Stimulated activated CD4-positive, alpha-beta T cell treated with anti-CD3 and anti-CD28 coated beads, TNF-alpha, amount 100 ng/mL, for 1 hour (primary cell): ENCODE measurements around the gene ETFA.

Experiments
- DNase-seq, 3 donors: peaks; one replicate each; pipeline ENCODE4 v3.0.0-alpha.2; 2020; ENCODE audit warnings: low read depth in 3 of 3, low spot score in 1 of 3

ETFA gene

GRCh38 chr15:76340803-76341365 lies 29.6 kb upstream of the ETFA start:
- no peak for DNase-seq

GRCh38 chr15:76340198-76340802 lies 29.0 kb upstream of the ETFA start:
- no peak for DNase-seq

GRCh38 chr15:76339305-76340197 lies 28.3 kb upstream of the ETFA start:
- no peak for DNase-seq

- no peak for DNase-seq
These were observed 27.4 kb upstream of the ETFA start for GRCh38 chr15:76338486-76339304.

GRCh38 chr15:76337696-76338485 lies 26.6 kb upstream of the ETFA start:
- DNase-seq = no peak

- DNase-seq = no peak
These were observed 25.9 kb upstream of the ETFA start for GRCh38 chr15:76337059-76337695.

GRCh38 chr15:76336254-76337058 lies 25.2 kb upstream of the ETFA start, which contains the start of gene ISL2:
Gene ISL2 (plus strand): TSS chr15:76336773. CDS start chr15:76336884, 111 bp downstream.
- DNase-seq = no peak

- DNase-seq = no peak
These were observed 24.3 kb upstream of the ETFA start for GRCh38 chr15:76335307-76336253.

- no peak for DNase-seq
These were observed 23.4 kb upstream of the ETFA start for GRCh38 chr15:76334438-76335306.

- DNase-seq = no peak
These were observed 22.6 kb upstream of the ETFA start for GRCh38 chr15:76333720-76334437.

GRCh38 chr15:76333309-76333708 lies 22.0 kb upstream of the ETFA start:
- no peak for DNase-seq

- no peak for DNase-seq
These were observed 21.5 kb upstream of the ETFA start for GRCh38 chr15:76332796-76333195.

GRCh38 chr15:76330080-76330680 lies 18.9 kb upstream of the ETFA start:
- DNase-seq = no peak

GRCh38 chr15:76328958-76329357 lies 17.7 kb upstream of the ETFA start:
- no peak for DNase-seq

- DNase-seq = no peak
These were observed 16.9 kb upstream of the ETFA start for GRCh38 chr15:76328106-76328696.
